ENCODE measurements around the gene SLC6A8.

GRCh38 chrX:153640045-153640686, 47.6 kb upstream of the SLC6A8 start:
- no peak for TF ChIP-seq EP300 (IDR thresholded peaks at IDR 0.05; ENCODE audit: borderline replicate concordance)
- no peak for TF ChIP-seq RAD21 (IDR thresholded peaks at IDR 0.05; ENCODE audit: low read depth)
- no peak for TF ChIP-seq REST (IDR thresholded peaks at IDR 0.05; ENCODE audit: low read depth)
- no peak for TF ChIP-seq NFIC (IDR thresholded peaks at IDR 0.05)
- no peak for TF ChIP-seq TCF12 (IDR thresholded peaks at IDR 0.05; ENCODE audit: low read depth)
- no peak for TF ChIP-seq CREB1 (IDR thresholded peaks at IDR 0.05; ENCODE audit: low read depth)
- no peak for TF ChIP-seq CEBPB (IDR thresholded peaks at IDR 0.05)
- no peak for TF ChIP-seq TAF1 (IDR thresholded peaks at IDR 0.05; ENCODE audit: low read depth)
- no peak for TF ChIP-seq FOXM1 (IDR thresholded peaks at IDR 0.05; ENCODE audit: borderline replicate concordance, low read depth)
- TF ChIP-seq MAX (IDR thresholded peaks at IDR 0.05): no peak
- TF ChIP-seq YY1 (IDR thresholded peaks at IDR 0.05; ENCODE audit: low read depth): no peak
- TF ChIP-seq EGR1 (IDR thresholded peaks at IDR 0.05): no peak
- no peak for TF ChIP-seq ZBTB7A (IDR thresholded peaks at IDR 0.05; ENCODE audit: low read depth)

Measured in Ishikawa (cell line).